Measurements from ENCODE around the gene KRT84. TPM values are rescaled to one million over a fixed set of nuclear protein-coding genes. Genes with fewer than 3 reads are reported as not detected.

The KRT84 gene
- total and polyA plus RNA-seq, 8 donors: not detected

- Histone ChIP-seq H3K27me3 (peaks cover 0 to 12% (median 0%) of the 10 kb centered on the region in 3 donors), H3K4me1 (peaks cover 7 to 18% (median 13%) of the 10 kb centered on the region in 4 donors), H3K9me3 (no peaks in the 10 kb centered on the region), H3K36me3 (no peaks in the 10 kb centered on the region), H3K27ac (no peak overlapping the region), H3K4me3 (no peak overlapping the region)
- WGBS, 5 donors: 93 to 96% (median 94%) methylated on average over 41 to 56 of the region's 56 CpGs
- intact Hi-C loops (cut with DNase I; ENCODE audit: low total_unique reads): no loop called here
- TF ChIP-seq, protein P1, sequence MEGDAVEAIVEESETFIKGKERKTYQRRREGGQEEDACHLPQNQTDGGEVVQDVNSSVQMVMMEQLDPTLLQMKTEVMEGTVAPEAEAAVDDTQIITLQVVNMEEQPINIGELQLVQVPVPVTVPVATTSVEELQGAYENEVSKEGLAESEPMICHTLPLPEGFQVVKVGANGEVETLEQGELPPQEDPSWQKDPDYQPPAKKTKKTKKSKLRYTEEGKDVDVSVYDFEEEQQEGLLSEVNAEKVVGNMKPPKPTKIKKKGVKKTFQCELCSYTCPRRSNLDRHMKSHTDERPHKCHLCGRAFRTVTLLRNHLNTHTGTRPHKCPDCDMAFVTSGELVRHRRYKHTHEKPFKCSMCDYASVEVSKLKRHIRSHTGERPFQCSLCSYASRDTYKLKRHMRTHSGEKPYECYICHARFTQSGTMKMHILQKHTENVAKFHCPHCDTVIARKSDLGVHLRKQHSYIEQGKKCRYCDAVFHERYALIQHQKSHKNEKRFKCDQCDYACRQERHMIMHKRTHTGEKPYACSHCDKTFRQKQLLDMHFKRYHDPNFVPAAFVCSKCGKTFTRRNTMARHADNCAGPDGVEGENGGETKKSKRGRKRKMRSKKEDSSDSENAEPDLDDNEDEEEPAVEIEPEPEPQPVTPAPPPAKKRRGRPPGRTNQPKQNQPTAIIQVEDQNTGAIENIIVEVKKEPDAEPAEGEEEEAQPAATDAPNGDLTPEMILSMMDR (IDR thresholded peaks at IDR 0.05): no peak
- no peak for TF ChIP-seq EP300 (IDR thresholded peaks at IDR 0.05)
- no peak for TF ChIP-seq POLR2AphosphoS5 (IDR thresholded peaks at IDR 0.05)
- no peak for TF ChIP-seq POLR2A (IDR thresholded peaks at IDR 0.05)
- DNase-seq: no peak
These were observed 29.3 kb downstream of the KRT84 start for GRCh38 chr12:52356031-52356761.

- H3K4me1 ChIP-seq: peaks cover 12 to 26% (median 19%) of the 10 kb centered on the region in 4 donors
- intact Hi-C loops (cut with DNase I; ENCODE audit: low total_unique reads): no loop called here
- 74 to 91% (median 87%) methylated on average over 8 of the region's 8 CpGs for WGBS, 5 donors
- H3K27ac ChIP-seq: no peak overlapping the region
- peaks cover 0 to 12% (median 0%) of the 10 kb centered on the region in 3 donors for H3K27me3 ChIP-seq
- H3K4me3 ChIP-seq: no peak overlapping the region
- no peak for TF ChIP-seq EP300 (IDR thresholded peaks at IDR 0.05)
- no peak for TF ChIP-seq POLR2A (IDR thresholded peaks at IDR 0.05)
- TF ChIP-seq POLR2AphosphoS5 (IDR thresholded peaks at IDR 0.05): no peak
- TF ChIP-seq, protein P1 (IDR thresholded peaks at IDR 0.05): no peak
- no peaks in the 10 kb centered on the region for H3K9me3 ChIP-seq
- no peak for DNase-seq
- H3K36me3 ChIP-seq: no peaks in the 10 kb centered on the region
These were observed 30.3 kb downstream of the KRT84 start for GRCh38 chr12:52355176-52355575.

DNA sequence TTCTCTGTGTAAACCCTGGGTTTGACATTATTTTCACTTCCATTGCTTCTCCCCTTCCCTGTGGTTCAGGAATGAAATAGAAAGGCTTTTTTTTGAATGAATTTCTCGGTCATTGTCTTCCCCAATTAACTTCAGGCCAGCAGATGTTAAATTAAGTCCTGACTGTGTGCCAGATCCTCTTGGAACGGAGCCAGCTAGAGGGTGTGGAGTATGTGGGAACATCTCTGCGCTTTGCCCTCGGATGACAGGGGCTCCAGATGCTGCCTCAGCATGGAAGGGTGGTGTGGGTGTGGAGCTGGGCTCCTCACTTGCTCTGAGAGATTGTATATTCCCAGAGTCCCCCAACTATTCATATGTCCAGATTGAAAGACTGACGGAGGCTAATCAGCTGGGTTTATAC, 31.3 kb downstream of the KRT84 start:
- Histone ChIP-seq H3K4me1 (peaks cover 16 to 35% (median 25%) of the 10 kb centered on the region in 4 donors), H3K4me3 (no peak overlapping the region), H3K9me3 (no peaks in the 10 kb centered on the region), H3K27ac (no peak overlapping the region), H3K27me3 (peaks cover 0 to 12% (median 0%) of the 10 kb centered on the region in 3 donors), H3K36me3 (no peaks in the 10 kb centered on the region)
- intact Hi-C loops (cut with DNase I; ENCODE audit: low total_unique reads): no loop called here
- 35 to 58% (median 44%) methylated on average over 5 of the region's 5 CpGs for WGBS, 5 donors
- peak in 1 of 2 donors; percentile 37 for DNase-seq
- no peak for TF ChIP-seq EP300 (IDR thresholded peaks at IDR 0.05)
- TF ChIP-seq, protein P1 (IDR thresholded peaks at IDR 0.05): no peak
- no peak for TF ChIP-seq POLR2A (IDR thresholded peaks at IDR 0.05)
- no peak for TF ChIP-seq POLR2AphosphoS5 (IDR thresholded peaks at IDR 0.05)

DNA sequence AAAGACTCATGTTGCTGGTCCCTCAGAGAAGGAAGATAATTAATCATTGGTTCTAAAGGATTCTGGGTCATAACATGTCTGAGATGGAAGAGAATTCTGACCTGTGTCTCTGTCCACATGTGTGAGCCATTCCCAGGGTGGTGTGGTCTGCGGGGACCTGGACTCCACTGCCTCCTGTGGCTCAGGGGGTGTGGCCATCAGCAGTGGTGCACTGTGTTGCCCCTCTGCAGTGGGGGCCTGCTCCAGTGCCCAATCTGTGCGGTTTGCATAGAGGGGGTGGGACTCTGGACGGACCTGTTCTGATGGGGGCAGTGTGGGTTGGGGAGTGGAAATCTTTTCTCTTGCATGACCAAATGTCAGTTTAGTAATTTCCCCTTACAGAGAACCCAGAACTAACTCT, 31.7 kb downstream of the KRT84 start:
- DNase-seq: no peak
- intact Hi-C loops (cut with DNase I; ENCODE audit: low total_unique reads): no loop called here
- no peaks in the 10 kb centered on the region for H3K36me3 ChIP-seq
- no peak overlapping the region for H3K27ac ChIP-seq
- H3K4me1 ChIP-seq: peaks cover 21 to 39% (median 30%) of the 10 kb centered on the region in 4 donors
- no peak overlapping the region for H3K4me3 ChIP-seq
- peaks cover 0 to 10% (median 0%) of the 10 kb centered on the region in 3 donors for H3K27me3 ChIP-seq
- TF ChIP-seq, protein P1 (IDR thresholded peaks at IDR 0.05): no peak
- TF ChIP-seq POLR2AphosphoS5 (IDR thresholded peaks at IDR 0.05) (no peak), POLR2A (IDR thresholded peaks at IDR 0.05) (no peak), EP300 (IDR thresholded peaks at IDR 0.05) (no peak)
- 63 to 78% (median 69%) methylated on average over 3 of the region's 3 CpGs for WGBS, 5 donors
- H3K9me3 ChIP-seq: no peaks in the 10 kb centered on the region

Measured in stomach (tissue), 9 donors.